Progenitor cell of endocrine pancreas (in vitro differentiated cells): ENCODE results near the gene SLC4A2. TPM values are rescaled to one million over a fixed set of nuclear protein-coding genes. Genes with fewer than 3 reads are reported as not detected.

Experiments
- DNase-seq: peaks from one replicate; pipeline ENCODE4 v3.0.0; 2021; ENCODE audit warnings: low spot score; ENCODE audit not compliant: unreplicated experiment
- H3K27ac Mint-ChIP-seq: 2 replicates; pipeline ENCODE4 v1.8.0; 2021; ENCODE audit warnings: mild to moderate bottlenecking, moderate library complexity, mixed read lengths
- H3K27me3 Mint-ChIP-seq: 2 replicates; pipeline ENCODE4 v1.8.0; 2021; ENCODE audit warnings: mixed read lengths
- H3K36me3 Mint-ChIP-seq: 2 replicates; pipeline ENCODE4 v1.8.0; 2022; ENCODE audit warnings: mixed read lengths; ENCODE audit not compliant: insufficient read depth
- H3K4me1 Mint-ChIP-seq: 2 replicates; pipeline ENCODE4 v1.8.0; 2021; ENCODE audit warnings: low read depth, mixed read lengths
- H3K4me3 Mint-ChIP-seq: 2 replicates; pipeline ENCODE4 v1.8.0; 2021; ENCODE audit warnings: low read depth, mild to moderate bottlenecking, moderate library complexity, mixed read lengths
- H3K9me3 Mint-ChIP-seq: 2 replicates; pipeline ENCODE4 v1.8.0; 2021; ENCODE audit warnings: low read depth, mixed read lengths
- CTCF ChIP-seq: fragments of 200-600 bp; sonication (generic); IDR thresholded peaks from one replicate; pipeline ENCODE4 v1.5.0; 2021; ENCODE audit warnings: antibody characterized with exemption, mild to moderate bottlenecking; ENCODE audit not compliant: unreplicated experiment
- total RNA-seq: library from RNA; stranded (reverse); gene quantifications from 2 replicates; pipeline ENCODE4 v1.2.1, GENCODE V29; 2021

SLC4A2 gene
- total RNA-seq, 1 donor from 2014 or later = 213 TPM

DNA sequence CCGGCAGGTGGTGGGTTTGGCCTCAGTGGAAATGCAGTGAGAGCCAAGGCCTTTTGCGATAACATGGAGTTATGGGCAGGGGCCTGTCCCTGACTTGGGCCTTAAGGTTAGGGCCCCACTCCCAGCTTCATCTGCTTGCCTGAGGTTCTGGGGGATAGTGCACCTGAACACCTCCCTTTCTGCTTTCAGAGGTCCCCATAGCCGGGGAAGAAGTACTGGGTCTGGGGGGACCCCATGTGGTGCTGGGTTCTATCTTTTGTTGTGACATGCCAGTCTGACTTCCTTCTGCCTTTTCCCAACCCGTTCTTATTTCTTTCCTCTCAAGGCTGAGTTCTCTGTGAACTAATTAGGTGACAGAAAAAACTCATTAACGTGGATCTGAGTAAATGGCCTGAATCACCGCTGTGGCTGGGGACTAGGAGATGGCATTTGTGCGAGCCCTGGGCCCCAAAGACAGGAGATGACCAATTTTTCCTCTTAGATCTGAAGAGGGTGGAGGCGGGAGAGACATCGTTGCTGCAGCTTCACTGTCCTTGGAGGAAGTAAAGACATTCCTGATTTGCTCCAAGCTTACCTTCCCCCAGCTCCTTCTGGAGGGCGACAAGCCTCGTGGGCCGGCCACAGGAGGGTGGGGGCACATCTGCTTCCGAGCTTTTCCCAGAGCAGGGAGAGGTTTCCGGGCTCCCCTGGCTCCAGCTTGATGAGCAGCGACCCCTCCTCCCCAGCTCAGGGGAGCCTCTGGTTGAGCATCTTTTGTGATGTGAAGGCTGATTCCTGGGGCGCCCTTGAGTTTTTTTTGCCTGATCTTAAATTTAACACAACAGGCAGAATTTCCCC is 28.8 kb downstream of the SLC4A2 start:
- Mint-ChIP-seq H3K27ac (peak overlapping the region; percentile 87), H3K27me3 (no peaks in the 10 kb centered on the region)

DNA sequence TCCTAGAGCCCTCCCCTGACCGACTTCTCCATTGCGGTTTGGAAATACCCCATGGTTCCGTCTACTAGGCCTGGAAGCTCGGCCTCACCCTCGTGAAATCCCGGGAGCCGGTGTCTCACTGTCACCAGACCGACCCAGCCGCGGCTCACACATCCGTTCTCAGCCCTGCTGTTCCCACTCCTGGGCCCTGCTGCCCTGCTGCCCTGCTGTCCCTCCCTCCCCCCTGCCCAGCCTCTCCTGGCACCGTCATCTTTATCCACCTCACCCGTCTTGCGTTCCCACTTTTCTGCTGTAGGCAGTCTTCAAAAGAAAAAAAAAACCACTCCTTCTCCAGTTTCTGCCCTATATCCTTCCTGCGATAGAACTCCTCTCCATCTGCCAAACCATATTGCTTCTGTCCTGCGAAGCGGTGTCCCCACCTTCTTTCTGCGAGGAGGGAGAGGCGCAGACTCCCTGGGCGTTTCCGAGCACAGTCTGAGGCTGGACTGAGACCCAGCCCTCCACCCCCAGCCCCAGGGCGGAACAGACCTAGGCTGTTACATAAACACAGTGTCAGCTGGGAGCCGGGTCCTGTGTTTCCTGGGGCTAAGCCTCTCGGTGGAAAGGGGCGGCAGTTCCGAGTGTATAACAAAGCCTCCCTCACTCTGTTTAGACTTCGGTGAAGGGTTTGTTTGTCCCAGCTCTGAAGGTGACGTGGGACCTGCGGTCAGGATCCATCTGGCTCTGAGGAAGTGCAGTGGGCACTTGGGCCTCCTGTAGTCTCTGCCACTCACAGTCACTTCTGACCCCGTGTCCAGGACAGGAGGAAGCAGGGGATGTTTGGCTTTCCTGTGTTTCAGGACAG is 29.7 kb downstream of the SLC4A2 start:
- H3K4me3 Mint-ChIP-seq = peak overlapping the region; percentile 71
- H3K27me3 Mint-ChIP-seq = no peaks in the 10 kb centered on the region
- H3K9me3 Mint-ChIP-seq = no peaks in the 10 kb centered on the region
- no peak for DNase-seq
- H3K27ac Mint-ChIP-seq = peak overlapping the region; percentile 97
- peaks cover 26% of the 10 kb centered on the region for H3K4me1 Mint-ChIP-seq
- TF ChIP-seq CTCF = no peak
- no peaks in the 10 kb centered on the region for H3K36me3 Mint-ChIP-seq

More for the DNA sequence above, 28.8 kb downstream of the SLC4A2 start:
- Mint-ChIP-seq H3K9me3 (no peaks in the 10 kb centered on the region), H3K4me3 (peak overlapping the region; percentile 84), H3K36me3 (no peaks in the 10 kb centered on the region), H3K4me1 (peaks cover 26% of the 10 kb centered on the region)
- DNase-seq = no peak
- TF ChIP-seq CTCF = no peak

DNA sequence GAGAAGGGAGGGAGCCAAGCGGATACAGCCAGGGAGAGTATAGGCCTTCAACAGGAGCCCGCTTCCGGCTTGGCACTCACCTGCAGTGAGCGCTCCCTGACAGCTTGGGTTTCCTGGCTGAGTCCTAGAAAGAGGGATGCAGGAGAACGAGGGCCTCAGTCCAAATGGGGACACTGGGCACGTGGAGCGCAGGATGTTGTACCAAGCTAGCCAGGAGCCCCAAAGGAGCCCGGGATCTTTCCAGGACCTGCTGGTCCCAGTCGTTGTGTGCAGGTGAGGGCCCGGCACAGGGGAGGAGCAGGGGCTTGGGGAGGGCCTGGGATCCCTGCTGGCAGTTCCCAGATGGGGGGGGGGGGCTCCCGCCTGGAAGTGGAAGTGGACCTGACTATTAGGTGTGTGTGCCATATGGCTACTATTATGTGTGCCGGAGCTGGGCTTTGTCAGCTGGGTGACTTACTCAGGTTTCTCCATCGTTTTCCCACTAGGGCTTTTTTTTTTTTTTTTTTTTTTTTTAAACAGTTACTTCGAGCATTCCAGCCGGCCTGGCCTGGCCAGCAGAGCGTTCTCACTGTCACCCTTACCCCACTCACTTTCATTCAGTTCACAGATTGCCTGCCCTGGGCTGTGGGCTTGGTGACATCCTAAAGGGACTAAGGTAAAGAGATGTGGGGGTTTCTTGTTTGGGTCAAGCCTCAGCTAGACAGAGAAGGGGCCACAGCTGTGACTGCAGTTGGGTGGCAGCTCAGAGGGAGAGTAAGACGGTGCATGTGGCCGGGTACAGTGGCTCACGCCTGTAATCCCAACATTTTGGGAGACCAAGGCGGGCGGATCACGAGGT is 30.7 kb downstream of the SLC4A2 start:
- H3K4me3 Mint-ChIP-seq = no peak overlapping the region
- no peaks in the 10 kb centered on the region for H3K27me3 Mint-ChIP-seq

DNA sequence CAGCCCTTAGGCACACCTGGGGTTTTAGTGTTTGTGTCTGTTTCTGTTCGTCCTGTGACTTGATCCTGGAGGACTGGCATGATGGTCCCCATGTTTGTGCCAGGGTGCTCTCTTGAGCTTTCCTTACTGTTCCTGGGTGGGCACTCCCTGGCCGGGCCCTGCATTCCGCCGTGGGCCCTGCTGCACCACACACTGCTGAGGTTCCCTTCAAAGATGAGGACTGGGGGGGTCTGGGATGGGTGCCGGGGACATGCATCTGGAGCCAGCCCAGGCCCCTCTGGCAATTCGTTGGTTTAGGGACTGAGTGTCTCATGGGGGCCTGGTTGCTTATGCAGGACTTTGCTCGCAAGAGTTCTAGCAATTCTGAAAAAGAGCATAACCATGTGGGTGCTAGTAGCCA is 31.6 kb downstream of the SLC4A2 start:
- Mint-ChIP-seq H3K27ac (peak overlapping the region; percentile 31), H3K9me3 (no peaks in the 10 kb centered on the region), H3K36me3 (no peaks in the 10 kb centered on the region), H3K27me3 (no peaks in the 10 kb centered on the region), H3K4me1 (peaks cover 18% of the 10 kb centered on the region), H3K4me3 (no peak overlapping the region)
- no peak for TF ChIP-seq CTCF
- no peak for DNase-seq

More for the DNA sequence above, 30.7 kb downstream of the SLC4A2 start:
- Mint-ChIP-seq H3K27ac (peak overlapping the region; percentile 97), H3K36me3 (no peaks in the 10 kb centered on the region), H3K4me1 (peaks cover 26% of the 10 kb centered on the region), H3K9me3 (no peaks in the 10 kb centered on the region)
- TF ChIP-seq CTCF = no peak
- no peak for DNase-seq

DNA sequence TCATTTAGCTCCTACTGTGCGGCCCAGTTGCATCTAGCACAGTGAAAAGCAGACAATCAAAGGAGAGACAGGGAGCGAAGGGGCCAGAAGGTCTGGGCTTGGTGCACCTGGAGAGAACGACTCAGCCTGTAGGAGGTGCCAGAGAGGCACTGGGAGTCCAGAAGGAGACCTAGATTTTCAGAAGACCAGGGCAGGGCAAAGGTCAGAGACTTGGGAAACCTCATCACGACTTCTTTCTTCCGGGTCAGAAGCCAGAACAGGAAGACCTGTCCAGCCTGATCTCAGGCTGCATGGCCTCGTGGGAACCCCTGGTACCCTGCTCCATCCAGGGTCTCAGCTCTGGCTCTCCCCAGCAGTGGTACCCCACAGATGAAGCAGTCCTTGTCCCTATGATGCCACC is 32.0 kb downstream of the SLC4A2 start:
- Mint-ChIP-seq H3K4me1 (peaks cover 18% of the 10 kb centered on the region), H3K27ac (peak overlapping the region; percentile 31), H3K4me3 (no peak overlapping the region), H3K36me3 (no peaks in the 10 kb centered on the region), H3K27me3 (no peaks in the 10 kb centered on the region), H3K9me3 (no peaks in the 10 kb centered on the region)
- no peak for DNase-seq
- peak; percentile 64 for TF ChIP-seq CTCF
